Fibroblast of lung (primary cell): Measurements from ENCODE around the gene DNMBP.

Source experiments
- CTCF ChIP-seq, 2 donors: IDR thresholded peaks in 1 of 2; conservative IDR thresholded peaks in 1 of 2; 1 replicate in 1 of 2; 2 replicates in 1 of 2; pipeline ENCODE4 v1.5.1; 2011 to 2012; ENCODE audit warnings: low read length in 2 of 2, control low read depth in 1 of 2, inconsistent platforms in 1 of 2, low read depth in 1 of 2, mild to moderate bottlenecking in 1 of 2
- EZH2 ChIP-seq: IDR thresholded peaks from 2 replicates; pipeline ENCODE4 v1.5.1; 2012; ENCODE audit warnings: low read length, control low read depth, mild to moderate bottlenecking; ENCODE audit errors: missing control alignments

GRCh38 chr10:99921948-99922347 lies 87.8 kb downstream of the DNMBP start:
- TF ChIP-seq CTCF (conservative IDR thresholded peaks at IDR 0.05 in 1 of 2, IDR thresholded peaks at IDR 0.05 in 1 of 2; ENCODE audit: low read depth in 1 of 2, low read length in 2 of 2): no peak
- TF ChIP-seq EZH2: no peak
